GM12892 (cell line): ENCODE results near the gene KCNIP4.

Experiments
- POLR2A ChIP-seq: IDR thresholded peaks from 2 replicates; pipeline ENCODE4 v1.6.1; 2011; ENCODE audit warnings: low read depth, low read length, control low read depth
- POLR2AphosphoS5 ChIP-seq: IDR thresholded peaks from 2 replicates; pipeline ENCODE4 v1.6.1; 2011; ENCODE audit warnings: low read depth, low read length, control low read depth

GRCh38 chr4:21872101-21872500 lies 76.5 kb downstream of the KCNIP4 start:
- TF ChIP-seq POLR2A: no peak
- TF ChIP-seq POLR2AphosphoS5: no peak
